KG1 (cell line): ENCODE measurements around the gene LRP11.

Source experiments
- DNase-seq: peaks from one replicate; lab custom pipeline; 2025; lab: John Stamatoyannopoulos, UW

Gene LRP11

DNA sequence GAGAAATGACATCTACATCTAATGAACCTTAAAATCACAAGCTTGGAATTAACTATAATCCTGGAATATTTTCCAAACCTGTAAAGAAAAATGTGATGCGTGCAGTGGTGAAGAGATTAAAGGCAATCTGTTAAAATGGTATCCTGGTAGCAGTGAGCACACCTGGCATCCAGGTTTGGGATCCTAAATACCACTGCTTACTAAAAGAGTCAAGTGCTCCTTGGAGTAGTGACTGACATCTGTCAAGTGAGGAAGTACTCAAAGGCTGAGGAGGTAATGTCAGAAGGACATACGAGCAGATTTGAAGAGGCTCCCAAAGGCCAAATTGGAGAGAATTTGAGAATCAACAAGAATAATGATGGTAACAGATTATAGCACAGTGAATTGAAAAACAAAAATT, 81.8 kb downstream of the LRP11 start:
- DNase-seq, result no peak

DNA sequence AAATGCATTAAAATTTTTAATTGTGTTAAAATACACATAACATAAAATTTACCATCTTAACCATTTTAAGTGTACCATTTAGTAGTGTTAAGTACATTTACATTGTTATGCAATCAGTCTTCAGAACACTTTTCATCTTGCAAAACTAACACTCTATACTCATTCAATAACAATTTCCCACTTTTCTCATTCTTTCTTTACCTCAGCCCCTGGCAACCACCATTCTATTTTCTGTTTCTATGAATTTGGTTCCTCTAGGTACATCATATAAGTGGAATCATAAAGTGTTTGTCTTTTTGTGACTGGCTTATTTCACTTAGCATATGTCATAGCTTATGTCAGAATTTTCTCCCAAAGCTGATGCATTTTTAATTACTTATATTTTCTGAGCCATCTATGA, 82.4 kb downstream of the LRP11 start:
- DNase-seq, result no peak

DNA sequence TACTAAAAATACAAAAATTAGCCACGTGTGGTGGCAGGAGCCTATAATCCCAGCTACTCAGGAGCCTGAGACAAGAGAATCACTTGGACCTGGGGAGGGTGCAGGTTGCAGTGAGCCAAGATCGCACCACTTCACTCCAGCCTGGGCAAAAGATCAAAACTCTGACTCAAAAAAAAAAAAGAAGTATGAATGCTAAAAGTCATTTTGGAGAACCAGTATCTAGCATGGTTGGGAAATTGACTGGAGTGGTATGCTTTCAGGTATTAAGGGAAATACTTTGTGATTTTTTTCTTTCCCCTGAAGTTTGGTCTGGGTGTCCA, 84.6 kb downstream of the LRP11 start:
- no peak for DNase-seq

DNA sequence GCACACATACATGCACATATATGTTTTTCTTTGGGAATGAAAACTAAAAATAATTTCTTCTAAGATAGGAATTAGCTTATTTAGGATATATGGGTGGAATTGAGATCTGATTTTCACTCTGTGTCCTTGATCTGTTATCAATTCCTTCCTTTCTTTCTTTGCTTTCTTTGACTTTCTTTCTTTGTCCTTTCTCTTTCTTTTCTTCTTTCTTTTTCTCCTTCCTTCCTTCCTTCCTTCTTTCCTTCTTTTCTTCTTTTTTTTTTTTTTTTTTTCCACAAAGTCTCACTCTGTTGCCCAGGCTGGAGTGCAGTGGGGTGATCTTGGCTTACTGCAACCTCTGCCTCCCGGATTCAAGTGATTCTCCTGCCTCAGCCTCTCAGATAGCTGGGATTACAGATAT, 86.5 kb downstream of the LRP11 start:
- DNase-seq, result no peak

DNA sequence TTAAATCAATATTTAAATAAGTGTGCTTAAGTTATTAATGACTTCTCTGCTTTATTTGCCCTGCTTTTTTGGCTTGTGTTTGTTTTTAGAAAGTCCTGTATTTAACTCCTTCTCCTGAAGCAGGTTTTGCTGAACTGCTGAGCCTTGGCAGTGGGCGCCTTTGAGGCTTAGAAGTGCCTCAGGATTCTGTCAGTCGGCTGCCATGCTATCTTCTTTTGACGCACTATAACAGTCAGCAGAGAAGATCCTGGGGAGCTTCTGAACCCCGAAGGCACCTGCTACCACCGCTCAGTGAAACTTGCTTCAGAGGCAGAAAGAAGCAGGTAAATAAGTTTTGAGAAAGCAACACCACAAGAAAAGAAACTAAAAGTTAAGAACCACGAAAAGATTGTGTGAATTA, 92.2 kb downstream of the LRP11 start:
- no peak for DNase-seq

DNA sequence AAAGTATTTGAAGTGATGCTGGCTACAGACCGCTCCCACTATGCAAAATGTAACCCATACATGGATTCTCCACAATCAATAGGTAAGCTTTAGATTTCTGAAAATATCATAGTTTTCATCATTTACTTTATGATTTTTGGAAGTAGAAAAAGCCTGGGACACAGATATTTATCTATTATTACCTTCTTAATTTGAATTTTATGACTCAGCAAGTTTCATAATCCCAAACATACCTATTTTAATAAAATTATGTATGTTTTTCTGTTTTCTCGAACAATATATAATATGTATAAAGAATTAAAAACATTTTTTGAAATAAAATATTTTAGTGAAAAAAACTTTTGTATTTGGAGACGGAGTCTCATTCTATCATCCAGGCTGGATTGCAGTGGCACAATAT, 93.0 kb downstream of the LRP11 start:
- no peak for DNase-seq

DNA sequence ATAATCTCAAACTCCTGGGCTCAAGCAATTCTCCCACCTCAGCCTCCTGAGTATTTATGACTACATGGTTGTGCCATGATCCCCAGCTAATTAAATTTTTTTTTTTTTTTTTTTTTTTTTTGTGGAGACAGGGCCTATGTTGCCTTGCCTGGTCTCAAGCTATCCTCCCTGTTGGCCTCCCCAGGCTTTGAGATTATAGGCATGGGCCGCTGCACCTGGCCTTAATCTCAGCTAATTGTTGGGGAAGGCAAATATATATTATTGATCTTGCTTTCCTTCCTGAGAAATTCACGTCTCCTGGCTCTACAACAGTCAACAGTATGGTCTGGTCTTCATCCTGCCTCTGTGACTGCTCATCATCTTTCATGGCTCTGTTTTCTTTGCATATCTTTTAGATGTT, 94.5 kb downstream of the LRP11 start:
- no peak for DNase-seq
